Calu3 (cell line): Measurements from ENCODE around the gene CEACAM7. TPM values are rescaled to one million over a fixed set of nuclear protein-coding genes. Genes with fewer than 3 reads are reported as not detected.
"Not testable (repeated sequence)": the region's sequence is repeated elsewhere in the genome, so short reads cannot be mapped to it uniquely, and the experiment has no call there.

Source experiments
- BruUV-seq: library from RNA; stranded (reverse); fragments of 400-500 nt; replicated peaks from 2 replicates; lab custom pipeline; 2021; lab: Mats Ljungman, UMichigan
- CTCF ChIA-PET: fragments of 300-600 bp; sonication (Branson Sonifier 250); formaldehyde crosslinking; loops from one replicate; lab custom pipeline; 2022; ENCODE audit warnings: antibody characterized with exemption; lab: Charles Lee
- DNase-seq: peaks from one replicate; pipeline ENCODE4 v3.0.0; 2022
- H3K27ac Mint-ChIP-seq: one replicate; pipeline ENCODE4 v1.8.0; 2022; ENCODE audit warnings: mixed read lengths; ENCODE audit not compliant: unreplicated experiment
- H3K27me3 Mint-ChIP-seq: one replicate; pipeline ENCODE4 v1.8.0; 2022; ENCODE audit warnings: mixed read lengths; ENCODE audit not compliant: unreplicated experiment
- H3K36me3 Mint-ChIP-seq: one replicate; pipeline ENCODE4 v1.8.0; 2022; ENCODE audit warnings: mild to moderate bottlenecking, moderate library complexity, mixed read lengths; ENCODE audit not compliant: insufficient read depth, unreplicated experiment
- H3K4me1 Mint-ChIP-seq: one replicate; pipeline ENCODE4 v1.8.0; 2022; ENCODE audit warnings: mild to moderate bottlenecking, low read depth, mixed read lengths; ENCODE audit not compliant: unreplicated experiment
- H3K4me3 Mint-ChIP-seq: one replicate; pipeline ENCODE4 v1.8.0; 2022; ENCODE audit warnings: mild to moderate bottlenecking, low read depth, moderate library complexity, mixed read lengths; ENCODE audit not compliant: unreplicated experiment
- H3K9me3 Mint-ChIP-seq: one replicate; pipeline ENCODE4 v1.8.0; 2022; ENCODE audit warnings: low read depth, mixed read lengths; ENCODE audit not compliant: unreplicated experiment
- intact Hi-C: fragments of 100-400 bp; cut with micrococcal nuclease; formaldehyde crosslinking; loops from one replicate; pipeline ENCODE4 v1.10.0; 2022; ENCODE audit not compliant: unreplicated experiment
- total RNA-seq: library from RNA; stranded (reverse); gene quantifications from 2 replicates; pipeline ENCODE4 v1.2.3, GENCODE V29; 2022
- TF ChIP-seq, protein P1 (sequence below): fragments of 200-600 bp; IDR thresholded peaks from one replicate; pipeline ENCODE4 v1.8.0; 2022; ENCODE audit warnings: antibody characterized with exemption; ENCODE audit not compliant: unreplicated experiment

Gene CEACAM7
- total RNA-seq, 1 experiment from 2014 or later, result 5.9 TPM

GRCh38 chr19:41668315-41668714, 19.8 kb downstream of the CEACAM7 start:
- Mint-ChIP-seq H3K4me3 (no peak overlapping the region), H3K36me3 (no peaks in the 10 kb centered on the region), H3K27ac (no peak overlapping the region), H3K27me3 (peaks cover 79% of the 10 kb centered on the region), H3K9me3 (peaks cover 5% of the 10 kb centered on the region), H3K4me1 (no peaks in the 10 kb centered on the region)
- intact Hi-C loops, result no loop called here
- DNase-seq, result no peak
- BruUV-seq, result no TSS peak
- TF ChIP-seq, protein P1, sequence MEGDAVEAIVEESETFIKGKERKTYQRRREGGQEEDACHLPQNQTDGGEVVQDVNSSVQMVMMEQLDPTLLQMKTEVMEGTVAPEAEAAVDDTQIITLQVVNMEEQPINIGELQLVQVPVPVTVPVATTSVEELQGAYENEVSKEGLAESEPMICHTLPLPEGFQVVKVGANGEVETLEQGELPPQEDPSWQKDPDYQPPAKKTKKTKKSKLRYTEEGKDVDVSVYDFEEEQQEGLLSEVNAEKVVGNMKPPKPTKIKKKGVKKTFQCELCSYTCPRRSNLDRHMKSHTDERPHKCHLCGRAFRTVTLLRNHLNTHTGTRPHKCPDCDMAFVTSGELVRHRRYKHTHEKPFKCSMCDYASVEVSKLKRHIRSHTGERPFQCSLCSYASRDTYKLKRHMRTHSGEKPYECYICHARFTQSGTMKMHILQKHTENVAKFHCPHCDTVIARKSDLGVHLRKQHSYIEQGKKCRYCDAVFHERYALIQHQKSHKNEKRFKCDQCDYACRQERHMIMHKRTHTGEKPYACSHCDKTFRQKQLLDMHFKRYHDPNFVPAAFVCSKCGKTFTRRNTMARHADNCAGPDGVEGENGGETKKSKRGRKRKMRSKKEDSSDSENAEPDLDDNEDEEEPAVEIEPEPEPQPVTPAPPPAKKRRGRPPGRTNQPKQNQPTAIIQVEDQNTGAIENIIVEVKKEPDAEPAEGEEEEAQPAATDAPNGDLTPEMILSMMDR, result no peak
- CTCF ChIA-PET, result no interaction called here

DNA sequence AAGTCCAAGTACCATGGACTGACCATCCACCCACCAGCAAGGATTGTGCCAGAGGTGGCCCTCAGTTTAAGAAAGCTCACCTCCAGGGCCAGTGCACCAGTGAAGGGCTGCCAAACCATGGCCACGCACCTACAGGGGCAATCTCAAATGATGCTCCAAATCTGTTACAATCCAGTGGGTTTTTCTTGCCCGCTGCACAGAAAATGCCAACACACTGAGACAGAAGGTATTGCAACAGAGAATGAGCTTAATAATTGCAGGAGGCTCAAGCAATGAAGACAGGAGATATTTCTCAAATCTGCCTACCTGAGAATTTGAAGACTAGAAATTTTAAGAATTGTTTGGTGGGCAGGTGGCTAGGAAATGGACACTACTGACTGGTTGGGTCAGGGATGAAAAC, 22.0 kb downstream of the CEACAM7 start:
- Mint-ChIP-seq H3K27me3 (peaks cover 75% of the 10 kb centered on the region), H3K36me3 (no peaks in the 10 kb centered on the region), H3K4me1 (no peaks in the 10 kb centered on the region), H3K9me3 (peaks cover 5% of the 10 kb centered on the region), H3K27ac (no peak overlapping the region), H3K4me3 (no peak overlapping the region)
- no peak for DNase-seq
- intact Hi-C loops, result no loop called here
- CTCF ChIA-PET, result no interaction called here
- no TSS peak for BruUV-seq
- TF ChIP-seq, protein P1, result no peak

GRCh38 chr19:41657157-41657556, 30.9 kb downstream of the CEACAM7 start:
- BruUV-seq, result no TSS peak
- peaks cover 14% of the 10 kb centered on the region for H3K4me1 Mint-ChIP-seq
- peaks cover 46% of the 10 kb centered on the region for H3K27me3 Mint-ChIP-seq
- peaks cover 15% of the 10 kb centered on the region for H3K9me3 Mint-ChIP-seq
- H3K4me3 Mint-ChIP-seq, result no peak overlapping the region
- TF ChIP-seq, protein P1, result no peak
- no peaks in the 10 kb centered on the region for H3K36me3 Mint-ChIP-seq
- peak; percentile 64 for DNase-seq
- intact Hi-C loops, result no loop called here
- H3K27ac Mint-ChIP-seq, result no peak overlapping the region
- CTCF ChIA-PET, result interaction anchor here (1.2 to 1.5 kb wide), 3 partner anchors 15 to 50 kb away, joined by 4 to 5 read pairs (median 4); no protein-coding TSS in a partner anchor

DNA sequence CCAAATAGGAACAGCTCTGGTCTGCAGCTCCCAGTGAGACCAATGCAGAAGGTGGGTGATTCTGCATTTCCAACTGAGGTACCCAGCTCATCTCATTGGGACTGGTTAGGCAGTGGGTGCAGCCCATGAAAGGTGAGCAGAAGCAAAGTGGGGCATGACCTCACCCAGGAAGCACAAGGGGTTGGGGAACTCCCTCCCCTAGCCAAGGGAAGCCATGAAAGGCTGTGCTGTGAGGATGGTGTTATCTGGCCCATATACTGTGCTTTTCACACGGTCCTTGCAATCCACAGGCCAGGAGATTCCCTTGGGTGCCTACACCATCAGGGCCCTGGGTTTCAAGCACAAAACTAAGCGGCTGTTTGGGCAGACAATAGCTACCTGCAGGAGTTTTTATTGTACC, 31.3 kb downstream of the CEACAM7 start:
- Mint-ChIP-seq H3K9me3 (peaks cover 15% of the 10 kb centered on the region), H3K4me1 (peaks cover 14% of the 10 kb centered on the region), H3K27me3 (peaks cover 42% of the 10 kb centered on the region)
- DNase-seq, intact Hi-C loops, H3K36me3 Mint-ChIP-seq, H3K4me3 Mint-ChIP-seq, H3K27ac Mint-ChIP-seq, BruUV-seq: not testable (repeated sequence)
- CTCF ChIA-PET, result interaction anchor here (1.2 to 1.5 kb wide), 3 partner anchors 15 to 50 kb away, joined by 4 to 5 read pairs (median 4); no protein-coding TSS in a partner anchor

DNA sequence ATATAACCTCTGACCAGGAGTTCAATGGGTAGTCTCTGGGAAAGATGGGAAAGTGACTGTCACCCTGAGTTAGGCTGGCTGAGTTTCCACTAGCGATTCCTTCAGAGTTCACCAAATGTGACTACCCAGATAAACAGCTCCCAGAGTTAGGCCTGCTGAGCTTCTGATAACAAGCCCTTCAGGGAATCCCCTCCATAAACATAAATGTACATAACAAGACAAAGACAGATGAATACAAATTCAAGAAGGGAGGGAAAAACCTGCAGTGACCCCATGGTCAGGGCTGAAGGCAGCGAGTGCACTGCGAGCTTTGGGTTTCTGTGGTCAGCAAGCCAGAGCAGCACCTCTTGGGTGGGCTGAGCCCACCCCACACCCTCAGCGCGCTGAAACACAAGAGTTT, 35.8 kb downstream of the CEACAM7 start:
- intact Hi-C loops, result no loop called here
- Mint-ChIP-seq H3K27me3 (no peaks in the 10 kb centered on the region), H3K27ac (no peak overlapping the region), H3K4me1 (peaks cover 28% of the 10 kb centered on the region), H3K4me3 (no peak overlapping the region), H3K9me3 (peaks cover 5% of the 10 kb centered on the region), H3K36me3 (no peaks in the 10 kb centered on the region)
- BruUV-seq, result no TSS peak
- DNase-seq, result no peak
- TF ChIP-seq, protein P1, result no peak
- CTCF ChIA-PET, result interaction anchor here (0.6 to 0.9 kb wide), 2 partner anchors 54 to 199 kb away, joined by 6 read pairs; no protein-coding TSS in a partner anchor
